ENCODE results near the gene HIVEP2. TPM values are rescaled to one million over a fixed set of nuclear protein-coding genes. Genes with fewer than 3 reads are reported as not detected.

The HIVEP2 gene
- polyA plus RNA-seq, 3 donors = 11.8 to 15.2 (median 11.9) TPM

GRCh38 chr6:142771162-142771561 is 173.8 kb downstream of the HIVEP2 start:
- no peak for DNase-seq (ENCODE audit: extremely low read depth in 1 of 11, low read depth in 9 of 11, low spot score in 4 of 11)

GRCh38 chr6:142765306-142765705 is 179.7 kb downstream of the HIVEP2 start:
- no peak for DNase-seq (ENCODE audit: extremely low read depth in 1 of 11, low read depth in 9 of 11, low spot score in 4 of 11)

GRCh38 chr6:142764311-142764710 is 180.7 kb downstream of the HIVEP2 start:
- no peak for DNase-seq (ENCODE audit: extremely low read depth in 1 of 11, low read depth in 9 of 11, low spot score in 4 of 11)

- DNase-seq (ENCODE audit: extremely low read depth in 1 of 11, low read depth in 9 of 11, low spot score in 4 of 11) = no peak
Measured at GRCh38 chr6:142763205-142763604, 181.8 kb downstream of the HIVEP2 start.

- no peak for DNase-seq (ENCODE audit: extremely low read depth in 1 of 11, low read depth in 9 of 11, low spot score in 4 of 11)
Measured at GRCh38 chr6:142761756-142762155, 183.2 kb downstream of the HIVEP2 start.

- DNase-seq (ENCODE audit: extremely low read depth in 1 of 11, low read depth in 9 of 11, low spot score in 4 of 11) = no peak
Measured at GRCh38 chr6:142760152-142760551, 184.8 kb downstream of the HIVEP2 start.

- no peak for DNase-seq (ENCODE audit: extremely low read depth in 1 of 11, low read depth in 9 of 11, low spot score in 4 of 11)
Measured at GRCh38 chr6:142758629-142759025, 186.3 kb downstream of the HIVEP2 start.

GRCh38 chr6:142757852-142758628 is 186.9 kb downstream of the HIVEP2 start:
- DNase-seq (ENCODE audit: extremely low read depth in 1 of 11, low read depth in 9 of 11, low spot score in 4 of 11) = no peak

- no peak for DNase-seq (ENCODE audit: extremely low read depth in 1 of 11, low read depth in 9 of 11, low spot score in 4 of 11)
Measured at GRCh38 chr6:142756215-142756630, 188.8 kb downstream of the HIVEP2 start.

GRCh38 chr6:142753196-142753595 is 191.8 kb downstream of the HIVEP2 start:
- DNase-seq (ENCODE audit: extremely low read depth in 1 of 11, low read depth in 9 of 11, low spot score in 4 of 11) = no peak

GRCh38 chr6:142752348-142752747 is 192.6 kb downstream of the HIVEP2 start:
- no peak for DNase-seq (ENCODE audit: extremely low read depth in 1 of 11, low read depth in 9 of 11, low spot score in 4 of 11)

GRCh38 chr6:142751452-142751851 is 193.5 kb downstream of the HIVEP2 start:
- DNase-seq (ENCODE audit: extremely low read depth in 1 of 11, low read depth in 9 of 11, low spot score in 4 of 11) = no peak

- DNase-seq (ENCODE audit: extremely low read depth in 1 of 11, low read depth in 9 of 11, low spot score in 4 of 11) = no peak
Measured at GRCh38 chr6:142750998-142751397, 194.0 kb downstream of the HIVEP2 start.

GRCh38 chr6:142749556-142749955 is 195.4 kb downstream of the HIVEP2 start:
- DNase-seq (ENCODE audit: extremely low read depth in 1 of 11, low read depth in 9 of 11, low spot score in 4 of 11) = no peak

GRCh38 chr6:142746524-142746923 is 198.5 kb downstream of the HIVEP2 start:
- DNase-seq (ENCODE audit: extremely low read depth in 1 of 11, low read depth in 9 of 11, low spot score in 4 of 11) = peak in 3 of 11 donors; percentile 20 to 26 (median 24)

GRCh38 chr6:142744836-142745235 is 200.1 kb downstream of the HIVEP2 start:
- DNase-seq (ENCODE audit: extremely low read depth in 1 of 11, low read depth in 9 of 11, low spot score in 4 of 11) = no peak

- DNase-seq (ENCODE audit: extremely low read depth in 1 of 11, low read depth in 9 of 11, low spot score in 4 of 11) = no peak
Measured at GRCh38 chr6:142740449-142740848, 204.5 kb downstream of the HIVEP2 start.

- DNase-seq (ENCODE audit: extremely low read depth in 1 of 11, low read depth in 9 of 11, low spot score in 4 of 11) = no peak
Measured at GRCh38 chr6:142738731-142739130, 206.2 kb downstream of the HIVEP2 start.

GRCh38 chr6:142738035-142738396 is 207.0 kb downstream of the HIVEP2 start:
- DNase-seq (ENCODE audit: extremely low read depth in 1 of 11, low read depth in 9 of 11, low spot score in 4 of 11) = no peak

- no peak for DNase-seq (ENCODE audit: extremely low read depth in 1 of 11, low read depth in 9 of 11, low spot score in 4 of 11)
Measured at GRCh38 chr6:142737368-142738034, 207.5 kb downstream of the HIVEP2 start.

- DNase-seq (ENCODE audit: extremely low read depth in 1 of 11, low read depth in 9 of 11, low spot score in 4 of 11) = no peak
Measured at GRCh38 chr6:142735204-142735603, 209.8 kb downstream of the HIVEP2 start.

Data from renal cortex interstitium (tissue), 11 donors.